ENCODE results near the gene NFYC. TPM values are rescaled to one million over a fixed set of nuclear protein-coding genes. Genes with fewer than 3 reads are reported as not detected.

Gene NFYC
- total RNA-seq, 6 experiments from 2014 or later, result 31.0 to 48.1 (median 43.8) TPM

DNA sequence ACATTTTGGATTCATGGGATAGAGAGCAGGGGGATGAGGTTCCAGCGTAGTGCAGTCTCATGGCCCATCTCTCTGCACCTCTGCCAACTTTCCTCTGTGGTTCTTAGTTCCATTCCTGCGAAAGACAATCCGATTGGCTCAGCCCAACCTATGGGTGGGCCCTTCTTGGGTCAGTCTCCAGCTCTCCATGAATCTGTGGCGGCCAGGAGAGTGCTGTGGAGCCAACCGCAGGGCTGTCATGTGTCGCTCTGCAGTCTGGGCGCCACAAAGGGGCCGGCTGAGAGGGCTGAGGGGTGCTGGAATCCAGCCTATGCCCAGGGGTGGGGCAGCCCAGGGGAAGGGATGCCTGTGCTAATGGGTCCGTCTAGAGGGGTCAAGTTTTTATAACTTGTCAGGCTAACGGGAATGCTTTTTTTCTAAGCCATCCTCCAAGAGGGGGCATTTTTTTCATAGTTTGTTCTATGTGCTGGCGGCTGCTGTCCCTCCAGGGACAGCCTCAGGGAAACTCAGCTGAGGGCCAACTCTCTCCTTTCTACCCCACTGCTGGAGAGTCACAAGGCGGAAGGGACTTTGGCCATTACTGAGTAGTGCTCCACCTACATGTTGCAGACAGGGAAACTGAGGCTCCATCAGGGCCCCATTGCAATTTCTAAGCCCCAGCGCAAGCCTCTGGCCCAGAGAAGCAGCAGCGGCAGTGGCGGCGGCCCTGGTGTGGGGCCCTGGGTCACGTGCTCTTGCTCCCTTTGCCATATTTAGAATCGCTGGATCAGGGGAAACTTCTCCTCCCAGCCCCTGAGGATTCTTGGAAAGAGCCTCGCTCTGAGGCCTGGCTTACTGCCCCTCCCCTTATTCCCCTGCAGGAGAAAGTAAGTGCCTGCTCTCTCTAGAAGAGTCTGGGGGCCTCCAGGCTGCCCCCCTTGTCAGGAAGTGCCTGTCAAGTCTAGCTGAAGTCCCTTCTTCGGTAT lies 115.5 kb downstream of the NFYC start:
- Mint-ChIP-seq H3K27ac (no peak overlapping the region), H3K4me1 (ENCODE audit: low read depth) (peaks cover 8% of the 10 kb centered on the region), H3K27me3 (ENCODE audit: insufficient read depth) (peaks cover 27% of the 10 kb centered on the region), H3K4me3 (no peak overlapping the region), H3K36me3 (ENCODE audit: low read depth) (no peaks in the 10 kb centered on the region), H3K9me3 (no peaks in the 10 kb centered on the region; the same call in 1 of the 2 replicates)
- TF ChIP-seq, protein P1, sequence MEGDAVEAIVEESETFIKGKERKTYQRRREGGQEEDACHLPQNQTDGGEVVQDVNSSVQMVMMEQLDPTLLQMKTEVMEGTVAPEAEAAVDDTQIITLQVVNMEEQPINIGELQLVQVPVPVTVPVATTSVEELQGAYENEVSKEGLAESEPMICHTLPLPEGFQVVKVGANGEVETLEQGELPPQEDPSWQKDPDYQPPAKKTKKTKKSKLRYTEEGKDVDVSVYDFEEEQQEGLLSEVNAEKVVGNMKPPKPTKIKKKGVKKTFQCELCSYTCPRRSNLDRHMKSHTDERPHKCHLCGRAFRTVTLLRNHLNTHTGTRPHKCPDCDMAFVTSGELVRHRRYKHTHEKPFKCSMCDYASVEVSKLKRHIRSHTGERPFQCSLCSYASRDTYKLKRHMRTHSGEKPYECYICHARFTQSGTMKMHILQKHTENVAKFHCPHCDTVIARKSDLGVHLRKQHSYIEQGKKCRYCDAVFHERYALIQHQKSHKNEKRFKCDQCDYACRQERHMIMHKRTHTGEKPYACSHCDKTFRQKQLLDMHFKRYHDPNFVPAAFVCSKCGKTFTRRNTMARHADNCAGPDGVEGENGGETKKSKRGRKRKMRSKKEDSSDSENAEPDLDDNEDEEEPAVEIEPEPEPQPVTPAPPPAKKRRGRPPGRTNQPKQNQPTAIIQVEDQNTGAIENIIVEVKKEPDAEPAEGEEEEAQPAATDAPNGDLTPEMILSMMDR (IDR thresholded peaks at IDR 0.05), result no peak
- no peak for DNase-seq

DNA sequence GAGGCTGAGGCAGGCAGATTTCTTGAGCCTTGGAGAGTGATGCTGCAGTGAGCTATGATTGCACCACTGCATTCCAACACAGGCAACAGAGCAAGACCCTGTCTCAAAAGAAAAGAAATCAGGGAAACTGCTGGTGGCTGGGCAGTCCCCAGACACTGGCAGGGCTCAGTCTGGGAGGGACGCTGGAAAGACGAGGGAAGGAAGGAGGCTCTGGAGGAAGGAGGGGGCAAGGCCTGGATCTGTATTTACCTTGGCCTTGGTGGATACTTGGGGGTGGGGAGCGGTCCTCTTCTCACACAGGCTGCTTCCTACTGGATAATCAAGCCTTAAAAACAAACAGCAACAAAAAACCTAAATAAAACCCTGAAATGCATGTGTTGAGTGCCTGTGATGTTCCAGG lies 116.5 kb downstream of the NFYC start:
- no peaks in the 10 kb centered on the region; the same call in 1 of the 2 replicates for H3K9me3 Mint-ChIP-seq
- no peak overlapping the region for H3K4me3 Mint-ChIP-seq
- DNase-seq, result no peak
- H3K4me1 Mint-ChIP-seq (ENCODE audit: low read depth), result peaks cover 8% of the 10 kb centered on the region
- H3K36me3 Mint-ChIP-seq (ENCODE audit: low read depth), result no peaks in the 10 kb centered on the region
- H3K27ac Mint-ChIP-seq, result no peak overlapping the region
- H3K27me3 Mint-ChIP-seq (ENCODE audit: insufficient read depth), result peaks cover 37% of the 10 kb centered on the region
- TF ChIP-seq, protein P1 (IDR thresholded peaks at IDR 0.05), result no peak

DNA sequence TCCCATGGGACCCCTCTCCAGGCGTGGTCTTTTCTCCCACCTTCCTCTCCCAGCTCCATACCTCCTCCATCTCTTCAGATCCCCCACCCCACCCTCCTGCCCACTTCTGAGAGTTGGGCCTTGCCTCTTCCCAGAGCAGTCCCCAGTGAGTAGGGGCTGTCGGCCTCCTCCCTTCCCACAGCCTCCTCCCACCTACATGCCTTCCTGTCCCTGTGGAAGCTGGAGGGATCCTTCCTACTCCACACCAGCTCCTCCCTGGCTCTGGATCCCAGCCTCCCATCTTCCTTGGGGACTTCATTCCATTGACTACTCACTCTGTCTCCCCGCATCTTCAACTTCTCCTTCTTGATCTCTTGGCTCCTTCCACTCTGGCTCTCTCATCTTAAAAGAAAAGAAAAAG lies 116.9 kb downstream of the NFYC start:
- peaks cover 8% of the 10 kb centered on the region for H3K4me1 Mint-ChIP-seq (ENCODE audit: low read depth)
- no peak for DNase-seq
- H3K4me3 Mint-ChIP-seq, result no peak overlapping the region
- peaks cover 40% of the 10 kb centered on the region for H3K27me3 Mint-ChIP-seq (ENCODE audit: insufficient read depth)
- no peaks in the 10 kb centered on the region; the same call in 1 of the 2 replicates for H3K9me3 Mint-ChIP-seq
- H3K36me3 Mint-ChIP-seq (ENCODE audit: low read depth), result no peaks in the 10 kb centered on the region
- H3K27ac Mint-ChIP-seq, result no peak overlapping the region
- TF ChIP-seq, protein P1 (IDR thresholded peaks at IDR 0.05), result no peak

DNA sequence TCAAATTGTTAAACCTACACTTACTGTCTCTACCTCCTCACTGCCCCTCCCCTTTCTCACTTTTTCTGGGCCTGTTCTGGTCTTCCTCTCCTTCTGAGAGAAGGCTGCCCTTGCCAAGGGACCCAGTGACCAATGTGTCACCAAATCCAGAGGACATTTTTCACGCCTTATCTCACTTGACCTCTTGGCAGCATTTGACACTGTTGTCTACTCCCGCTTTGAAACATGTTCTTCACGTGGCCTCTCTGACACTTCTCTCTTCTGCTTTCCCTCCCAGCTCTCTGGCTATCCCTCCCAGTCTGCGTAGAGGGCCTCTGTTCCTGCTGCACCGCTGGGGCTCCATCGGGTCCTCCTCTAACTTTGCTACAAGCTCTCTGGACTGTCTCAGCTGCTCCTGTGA lies 117.4 kb downstream of the NFYC start:
- no peak for DNase-seq
- TF ChIP-seq, protein P1 (IDR thresholded peaks at IDR 0.05), result no peak
- Mint-ChIP-seq H3K4me3 (no peak overlapping the region), H3K9me3 (no peaks in the 10 kb centered on the region; the same call in 1 of the 2 replicates), H3K36me3 (ENCODE audit: low read depth) (no peaks in the 10 kb centered on the region), H3K27ac (no peak overlapping the region), H3K27me3 (ENCODE audit: insufficient read depth) (peaks cover 41% of the 10 kb centered on the region), H3K4me1 (ENCODE audit: low read depth) (peaks cover 8% of the 10 kb centered on the region)

DNA sequence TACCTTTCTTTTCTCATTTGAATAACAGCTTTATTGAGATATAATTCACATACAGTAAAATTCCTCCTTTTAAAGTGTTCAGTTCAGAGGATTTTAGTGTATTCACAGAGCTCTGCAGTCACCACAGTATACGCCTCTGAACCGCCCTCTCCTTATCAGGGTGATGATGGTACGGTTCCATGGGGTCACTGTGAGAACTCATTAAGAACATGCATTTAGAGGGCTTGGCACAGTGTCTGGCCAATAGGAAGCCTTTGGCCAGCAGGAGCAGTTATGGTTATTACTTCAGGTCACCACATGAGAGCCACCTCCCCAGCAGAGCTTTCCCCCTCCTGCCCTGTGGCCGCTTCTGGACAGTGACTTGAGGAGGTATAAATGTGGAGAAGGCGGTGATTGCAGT lies 119.4 kb downstream of the NFYC start:
- Mint-ChIP-seq H3K4me1 (ENCODE audit: low read depth) (peaks cover 8% of the 10 kb centered on the region), H3K4me3 (no peak overlapping the region), H3K27me3 (ENCODE audit: insufficient read depth) (peaks cover 58% of the 10 kb centered on the region), H3K9me3 (no peaks in the 10 kb centered on the region; the same call in 1 of the 2 replicates), H3K27ac (no peak overlapping the region), H3K36me3 (ENCODE audit: low read depth) (no peaks in the 10 kb centered on the region)
- TF ChIP-seq, protein P1 (IDR thresholded peaks at IDR 0.05), result no peak
- no peak for DNase-seq
